Progenitor cell of endocrine pancreas (in vitro differentiated cells): ENCODE results near the gene IPO13. TPM values are rescaled to one million over a fixed set of nuclear protein-coding genes. Genes with fewer than 3 reads are reported as not detected.

Experiments used
- DNase-seq: peaks from one replicate; pipeline ENCODE4 v3.0.0; 2021; ENCODE audit warnings: low spot score; ENCODE audit not compliant: unreplicated experiment
- H3K27ac Mint-ChIP-seq: 2 replicates; pipeline ENCODE4 v1.8.0; 2021; ENCODE audit warnings: mild to moderate bottlenecking, moderate library complexity, mixed read lengths
- H3K27me3 Mint-ChIP-seq: 2 replicates; pipeline ENCODE4 v1.8.0; 2021; ENCODE audit warnings: mixed read lengths
- H3K36me3 Mint-ChIP-seq: 2 replicates; pipeline ENCODE4 v1.8.0; 2022; ENCODE audit warnings: mixed read lengths; ENCODE audit not compliant: insufficient read depth
- H3K4me1 Mint-ChIP-seq: 2 replicates; pipeline ENCODE4 v1.8.0; 2021; ENCODE audit warnings: low read depth, mixed read lengths
- H3K4me3 Mint-ChIP-seq: 2 replicates; pipeline ENCODE4 v1.8.0; 2021; ENCODE audit warnings: low read depth, mild to moderate bottlenecking, moderate library complexity, mixed read lengths
- H3K9me3 Mint-ChIP-seq: 2 replicates; pipeline ENCODE4 v1.8.0; 2021; ENCODE audit warnings: low read depth, mixed read lengths
- total RNA-seq: library from RNA; stranded (reverse); gene quantifications from 2 replicates; pipeline ENCODE4 v1.2.1, GENCODE V29; 2021
- TF ChIP-seq, protein P1 (sequence below): fragments of 200-600 bp; sonication (generic); IDR thresholded peaks from one replicate; pipeline ENCODE4 v1.5.0; 2021; ENCODE audit warnings: antibody characterized with exemption, mild to moderate bottlenecking; ENCODE audit not compliant: unreplicated experiment

IPO13 gene
- total RNA-seq, 1 donor from 2014 or later, result 34.6 TPM

DNA sequence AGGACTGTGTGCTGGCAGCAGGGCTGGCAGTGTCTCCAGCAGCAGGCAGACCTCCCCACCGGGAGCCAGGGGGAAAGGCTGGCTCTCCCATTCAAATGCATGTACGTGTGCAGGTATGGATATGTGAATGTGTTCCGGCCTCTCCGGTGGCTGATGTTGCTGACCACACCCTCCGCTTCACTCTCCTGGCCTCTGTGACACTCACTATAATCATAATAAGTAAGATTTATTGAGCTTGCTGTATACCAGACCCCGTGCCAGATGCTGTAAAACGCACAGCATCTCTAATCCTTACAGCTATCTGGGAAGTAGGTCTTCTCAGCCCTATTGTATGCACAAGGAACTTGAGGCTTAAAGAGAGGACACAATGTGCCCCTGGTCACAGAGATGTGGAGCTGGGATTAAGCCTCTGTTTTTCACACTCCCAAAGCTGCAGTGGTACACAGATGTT, 33.7 kb upstream of the IPO13 start:
- Mint-ChIP-seq H3K4me3 (no peak overlapping the region), H3K36me3 (no peaks in the 10 kb centered on the region), H3K9me3 (no peaks in the 10 kb centered on the region), H3K27ac (no peak overlapping the region), H3K4me1 (no peaks in the 10 kb centered on the region), H3K27me3 (peaks cover 25% of the 10 kb centered on the region)
- TF ChIP-seq, protein P1, sequence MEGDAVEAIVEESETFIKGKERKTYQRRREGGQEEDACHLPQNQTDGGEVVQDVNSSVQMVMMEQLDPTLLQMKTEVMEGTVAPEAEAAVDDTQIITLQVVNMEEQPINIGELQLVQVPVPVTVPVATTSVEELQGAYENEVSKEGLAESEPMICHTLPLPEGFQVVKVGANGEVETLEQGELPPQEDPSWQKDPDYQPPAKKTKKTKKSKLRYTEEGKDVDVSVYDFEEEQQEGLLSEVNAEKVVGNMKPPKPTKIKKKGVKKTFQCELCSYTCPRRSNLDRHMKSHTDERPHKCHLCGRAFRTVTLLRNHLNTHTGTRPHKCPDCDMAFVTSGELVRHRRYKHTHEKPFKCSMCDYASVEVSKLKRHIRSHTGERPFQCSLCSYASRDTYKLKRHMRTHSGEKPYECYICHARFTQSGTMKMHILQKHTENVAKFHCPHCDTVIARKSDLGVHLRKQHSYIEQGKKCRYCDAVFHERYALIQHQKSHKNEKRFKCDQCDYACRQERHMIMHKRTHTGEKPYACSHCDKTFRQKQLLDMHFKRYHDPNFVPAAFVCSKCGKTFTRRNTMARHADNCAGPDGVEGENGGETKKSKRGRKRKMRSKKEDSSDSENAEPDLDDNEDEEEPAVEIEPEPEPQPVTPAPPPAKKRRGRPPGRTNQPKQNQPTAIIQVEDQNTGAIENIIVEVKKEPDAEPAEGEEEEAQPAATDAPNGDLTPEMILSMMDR, result no peak
- DNase-seq, result no peak

DNA sequence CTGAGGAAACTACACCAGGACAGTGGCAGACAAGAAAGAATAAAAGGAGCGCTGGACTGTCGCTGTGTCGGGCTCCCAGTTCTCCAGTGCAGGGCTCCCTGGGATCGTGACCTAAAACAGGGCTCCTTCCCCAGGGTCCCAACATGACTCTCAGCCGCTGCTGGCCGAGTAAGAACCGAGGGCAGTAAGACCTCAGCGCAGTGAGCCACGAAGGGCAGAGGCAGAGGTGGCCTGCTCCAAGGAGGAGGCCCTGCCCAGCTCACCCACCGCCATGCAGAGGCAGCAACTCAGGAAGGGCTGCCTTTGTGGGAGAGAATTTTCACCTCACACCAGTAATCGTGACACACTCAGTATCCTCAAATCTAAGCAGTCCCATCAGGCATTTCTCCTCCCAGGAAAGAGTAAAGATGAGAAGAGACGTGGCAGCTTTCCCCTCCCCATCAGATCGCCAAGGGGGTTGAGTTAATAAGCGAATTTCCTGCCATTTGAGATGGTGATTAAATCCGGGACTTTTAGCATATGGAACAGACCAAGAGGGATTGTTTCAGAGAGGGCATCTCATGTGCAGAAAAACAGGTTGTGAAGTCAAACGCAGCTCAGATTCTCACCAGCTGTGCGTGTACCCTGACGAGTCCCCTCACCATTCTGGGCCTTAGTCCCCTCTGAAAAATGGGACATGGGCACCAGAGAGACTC, 32.9 kb upstream of the IPO13 start:
- DNase-seq, result no peak
- Mint-ChIP-seq H3K4me3 (no peak overlapping the region), H3K36me3 (no peaks in the 10 kb centered on the region), H3K27me3 (peaks cover 25% of the 10 kb centered on the region), H3K9me3 (no peaks in the 10 kb centered on the region), H3K4me1 (no peaks in the 10 kb centered on the region), H3K27ac (no peak overlapping the region)
- TF ChIP-seq, protein P1, result no peak

DNA sequence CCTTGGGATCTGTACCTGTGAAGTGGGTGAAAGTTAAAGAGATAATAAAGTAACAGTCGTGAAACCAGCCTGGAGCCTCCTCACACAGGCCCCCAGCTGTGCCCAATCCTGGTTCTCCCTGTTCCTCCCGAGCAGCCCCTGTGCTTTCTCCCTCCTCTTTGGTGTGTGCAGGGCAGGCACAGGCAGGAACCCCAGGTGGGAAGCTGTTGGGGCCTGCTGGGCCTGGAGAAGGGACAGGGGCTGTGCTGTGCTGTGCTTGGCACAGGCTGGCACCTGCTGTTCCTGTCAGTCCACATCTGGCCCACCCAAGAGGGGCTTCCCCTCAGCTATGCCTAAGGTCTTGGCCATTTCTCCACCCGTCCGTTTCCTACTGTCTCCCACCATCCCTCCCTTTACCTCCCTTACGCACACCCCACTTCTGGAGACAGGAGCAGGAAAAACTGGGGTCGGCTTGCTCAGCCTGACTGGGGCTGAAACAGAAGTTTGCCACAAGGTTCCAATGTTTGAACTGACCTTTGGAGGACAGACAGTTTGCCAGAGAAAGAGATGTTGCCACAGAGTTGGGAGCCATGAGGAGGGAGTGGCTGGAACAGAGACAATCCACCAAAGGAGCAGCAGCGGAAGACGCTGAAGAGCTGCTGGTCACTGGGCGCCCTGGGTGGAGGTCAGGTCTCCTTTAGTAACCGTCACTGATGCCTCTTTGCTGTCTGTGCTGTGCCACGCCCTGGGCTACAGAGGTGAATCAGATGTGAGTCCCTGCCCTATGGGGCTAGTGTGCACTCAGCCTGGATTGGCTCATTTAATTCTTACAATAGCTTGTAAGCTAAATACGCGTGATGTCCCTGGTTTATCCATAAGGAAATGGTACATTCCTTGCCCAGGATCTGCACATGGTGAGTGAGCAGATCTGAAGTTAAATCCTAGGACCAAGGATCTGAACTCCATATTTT, 31.9 kb upstream of the IPO13 start:
- Mint-ChIP-seq H3K4me3 (no peak overlapping the region), H3K4me1 (no peaks in the 10 kb centered on the region), H3K27me3 (peaks cover 25% of the 10 kb centered on the region), H3K36me3 (no peaks in the 10 kb centered on the region), H3K9me3 (no peaks in the 10 kb centered on the region), H3K27ac (no peak overlapping the region)
- no peak for DNase-seq
- TF ChIP-seq, protein P1, result no peak

DNA sequence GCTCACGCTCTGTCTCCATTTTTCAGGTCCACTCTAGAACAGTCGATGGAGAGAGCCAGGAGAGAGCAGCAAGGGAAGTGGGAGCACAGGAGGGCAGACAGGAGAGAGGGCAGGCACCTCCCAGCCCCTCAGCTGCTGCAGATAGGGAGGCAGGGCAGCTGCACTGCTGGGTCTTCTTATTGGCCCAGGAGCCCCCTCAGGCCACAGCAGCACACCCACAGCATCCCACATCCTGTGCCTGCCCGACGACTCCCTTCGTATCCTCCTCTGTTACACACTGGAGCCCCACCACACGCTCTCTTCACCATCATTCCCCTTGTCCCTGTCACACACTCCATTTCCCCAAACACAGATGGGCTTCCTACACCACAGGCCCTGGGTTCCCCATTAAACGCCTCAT, 26.8 kb upstream of the IPO13 start:
- Mint-ChIP-seq H3K4me1 (no peaks in the 10 kb centered on the region), H3K4me3 (no peak overlapping the region), H3K27ac (no peak overlapping the region), H3K36me3 (no peaks in the 10 kb centered on the region), H3K9me3 (no peaks in the 10 kb centered on the region), H3K27me3 (peaks cover 8% of the 10 kb centered on the region)
- TF ChIP-seq, protein P1, result no peak
- DNase-seq, result no peak

DNA sequence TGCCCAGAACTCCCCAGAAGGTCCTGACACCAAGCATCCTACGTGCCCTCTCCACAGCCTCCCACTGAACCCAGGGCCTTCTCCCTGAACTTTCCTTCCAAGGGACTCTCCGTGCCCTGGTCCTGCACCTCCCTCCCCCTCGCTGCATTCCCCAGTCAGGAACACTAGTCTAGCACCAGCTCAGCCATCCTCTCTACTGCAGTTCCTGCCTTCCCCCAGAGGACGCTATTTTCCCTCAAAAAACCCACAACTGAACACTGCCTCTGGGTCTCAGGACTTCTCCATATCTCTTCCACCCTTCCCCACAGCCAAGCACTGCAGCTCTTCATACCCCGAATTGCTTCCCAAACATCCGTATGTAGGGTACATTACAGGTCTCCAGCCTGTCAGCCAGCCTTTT, 25.7 kb upstream of the IPO13 start:
- H3K36me3 Mint-ChIP-seq, result no peaks in the 10 kb centered on the region
- H3K27me3 Mint-ChIP-seq, result peaks cover 3% of the 10 kb centered on the region
- H3K9me3 Mint-ChIP-seq, result no peaks in the 10 kb centered on the region
- TF ChIP-seq, protein P1, result no peak
- no peak overlapping the region for H3K4me3 Mint-ChIP-seq
- H3K4me1 Mint-ChIP-seq, result no peaks in the 10 kb centered on the region
- no peak for DNase-seq
- no peak overlapping the region for H3K27ac Mint-ChIP-seq
